Activated naive CD4-positive, alpha-beta T cell treated with anti-CD3 and anti-CD28 coated beads for 36 hours (primary cell): ENCODE data around the gene SNX32. TPM values are rescaled to one million over a fixed set of nuclear protein-coding genes. Genes with fewer than 3 reads are reported as not detected.

Experiments used
- CTCF ChIA-PET: fragments of 350-600 bp; sonication (Branson Sonifier 250); formaldehyde crosslinking; loops from one replicate; lab custom pipeline; 2021; ENCODE audit warnings: antibody characterized with exemption; lab: Charles Lee
- DNase-seq: peaks from one replicate; pipeline ENCODE4 v3.0.0-alpha.2; 2020
- H3K27ac Mint-ChIP-seq: one replicate; pipeline ENCODE4 v1.8.0; 2021; ENCODE audit warnings: mild to moderate bottlenecking, mixed read lengths
- H3K27me3 Mint-ChIP-seq: one replicate; pipeline ENCODE4 v1.8.0; 2021; ENCODE audit warnings: low read depth, mixed read lengths
- H3K36me3 Mint-ChIP-seq: one replicate; pipeline ENCODE4 v1.8.0; 2021; ENCODE audit warnings: low read depth, mixed read lengths
- H3K4me1 Mint-ChIP-seq: one replicate; pipeline ENCODE4 v1.8.0; 2021; ENCODE audit warnings: low read depth, mixed read lengths
- H3K4me3 Mint-ChIP-seq: one replicate; pipeline ENCODE4 v1.8.0; 2021; ENCODE audit warnings: mild to moderate bottlenecking, moderate library complexity, mixed read lengths
- H3K9me3 Mint-ChIP-seq: one replicate; pipeline ENCODE4 v1.8.0; 2021; ENCODE audit warnings: mixed read lengths
- intact Hi-C: fragments of 100-400 bp; cut with micrococcal nuclease; formaldehyde crosslinking; loops from one replicate; pipeline ENCODE4 v1.15.1; 2023
- total RNA-seq, 2 experiments: library from RNA; stranded (reverse); gene quantifications; one replicate each; pipeline ENCODE4 v1.2.3, GENCODE V29; 2021

The SNX32 gene
- total RNA-seq, 2 experiments from 2014 or later = 1.5 to 2.0 TPM

GRCh38 chr11:65854852-65855837 is 21.4 kb downstream of the SNX32 start:
- peaks cover 36% of the 10 kb centered on the region for H3K4me1 Mint-ChIP-seq
- intact Hi-C loops = loop anchor here (5.0 kb wide), 2 partner anchors 473 to 1053 kb away; partner anchors contain the start of genes MAP4K2 and SLC25A45
- CTCF ChIA-PET = interaction anchor here (0.7 kb wide), 1 partner anchor 157 kb away, joined by 3 read pairs; the partner anchor contains the start of gene CST6
- H3K27ac Mint-ChIP-seq = peak overlapping the region; percentile 13
- no peak for DNase-seq
- peak overlapping the region; percentile 89 for H3K4me3 Mint-ChIP-seq
- H3K9me3 Mint-ChIP-seq = peaks cover 8% of the 10 kb centered on the region
- H3K27me3 Mint-ChIP-seq = no peaks in the 10 kb centered on the region
- H3K36me3 Mint-ChIP-seq = peaks cover 52% of the 10 kb centered on the region

- intact Hi-C loops = loop anchor here (5.0 kb wide), 2 partner anchors 474 to 1054 kb away; partner anchors contain the start of genes MAP4K2 and SLC25A45
- DNase-seq = no peak
- H3K36me3 Mint-ChIP-seq = peaks cover 54% of the 10 kb centered on the region
- peak overlapping the region; percentile 85 for H3K27ac Mint-ChIP-seq
- peaks cover 36% of the 10 kb centered on the region for H3K4me1 Mint-ChIP-seq
- no peaks in the 10 kb centered on the region for H3K27me3 Mint-ChIP-seq
- peak overlapping the region; percentile 89 for H3K4me3 Mint-ChIP-seq
- CTCF ChIA-PET = interaction anchor here (0.7 kb wide), 1 partner anchor 156 kb away, joined by 3 read pairs; the partner anchor contains the start of gene CST6
- peaks cover 8% of the 10 kb centered on the region for H3K9me3 Mint-ChIP-seq
These were observed 22.2 kb downstream of the SNX32 start for GRCh38 chr11:65855927-65856363.

GRCh38 chr11:65856689-65857499 is 23.1 kb downstream of the SNX32 start:
- Mint-ChIP-seq H3K36me3 (peaks cover 51% of the 10 kb centered on the region), H3K27ac (peak overlapping the region; percentile 85), H3K4me3 (peak overlapping the region; percentile 89), H3K9me3 (peaks cover 3% of the 10 kb centered on the region), H3K4me1 (peaks cover 44% of the 10 kb centered on the region), H3K27me3 (no peaks in the 10 kb centered on the region)
- peak; percentile 88 for DNase-seq
- intact Hi-C loops = loop anchor here (5.0 kb wide), 2 partner anchors 475 to 1055 kb away; partner anchors contain the start of genes MAP4K2 and SLC25A45
- CTCF ChIA-PET = interaction anchor here (0.6 to 1.0 kb wide), 2 partner anchors 77 to 134 kb away, joined by 3 read pairs; no protein-coding TSS in a partner anchor

- CTCF ChIA-PET = interaction anchor here (1.0 to 6.1 kb wide), 2 partner anchors 29 to 78 kb away, joined by 3 to 178 read pairs; partner anchors contain the start of genes CCDC85B, CTSW and FIBP
- H3K4me1 Mint-ChIP-seq = peaks cover 45% of the 10 kb centered on the region
- H3K27ac Mint-ChIP-seq = peak overlapping the region; percentile 85
- peak; percentile 57 for DNase-seq
- no peaks in the 10 kb centered on the region for H3K27me3 Mint-ChIP-seq
- no peaks in the 10 kb centered on the region for H3K9me3 Mint-ChIP-seq
- peak overlapping the region; percentile 89 for H3K4me3 Mint-ChIP-seq
- peaks cover 50% of the 10 kb centered on the region for H3K36me3 Mint-ChIP-seq
- intact Hi-C loops = loop anchor here (5.0 kb wide), 2 partner anchors 475 to 1055 kb away; partner anchors contain the start of genes MAP4K2 and SLC25A45
These were observed 23.7 kb downstream of the SNX32 start for GRCh38 chr11:65857500-65857852.

GRCh38 chr11:65857853-65858680 is 24.3 kb downstream of the SNX32 start, which contains the start of gene CFL1:
Gene CFL1, minus strand, starts transcription at chr11:65858180. Its CDS starts 81 bp downstream, at chr11:65858099.
- H3K36me3 Mint-ChIP-seq = peaks cover 51% of the 10 kb centered on the region
- no peaks in the 10 kb centered on the region for H3K9me3 Mint-ChIP-seq
- DNase-seq = peak; percentile 98
- no peaks in the 10 kb centered on the region for H3K27me3 Mint-ChIP-seq
- peaks cover 49% of the 10 kb centered on the region for H3K4me1 Mint-ChIP-seq
- peak within 1 kb of the TSS; percentile 97 for H3K4me3 Mint-ChIP-seq
- CTCF ChIA-PET = interaction anchor here (0.8 to 6.1 kb wide), 2 partner anchors 29 to 79 kb away, joined by 3 to 178 read pairs; partner anchors contain the start of genes CCDC85B, CTSW and FIBP
- H3K27ac Mint-ChIP-seq = peak within 1 kb of the TSS; percentile 100
- intact Hi-C loops = loop anchor here (1.0 to 5.0 kb wide), 10 partner anchors 15 to 1056 kb away; partner anchors contain the start of genes BANF1, CAPN1, EFEMP2 and EIF1AD

- Mint-ChIP-seq H3K27me3 (no peaks in the 10 kb centered on the region), H3K36me3 (peaks cover 50% of the 10 kb centered on the region), H3K4me1 (peaks cover 44% of the 10 kb centered on the region), H3K27ac (peak overlapping the region; percentile 100), H3K4me3 (peak overlapping the region; percentile 97), H3K9me3 (no peaks in the 10 kb centered on the region)
- no peak for DNase-seq
- CTCF ChIA-PET = interaction anchor here (0.8 to 6.1 kb wide), 6 partner anchors 13 to 79 kb away, joined by 3 to 178 read pairs (median 7); partner anchors contain the start of genes CCDC85B, CTSW and FIBP
- intact Hi-C loops = loop anchor here (1.0 to 5.0 kb wide), 13 partner anchors 14 to 1056 kb away; partner anchors contain the start of genes BANF1, C11orf68, CAPN1 and DRAP1
These were observed 24.9 kb downstream of the SNX32 start for GRCh38 chr11:65858681-65859087.

GRCh38 chr11:65859095-65859811 is 25.5 kb downstream of the SNX32 start:
- intact Hi-C loops = loop anchor here (1.0 to 5.0 kb wide), 8 partner anchors 14 to 1057 kb away; partner anchors contain the start of genes C11orf68, CAPN1, DRAP1 and EFEMP2
- CTCF ChIA-PET = interaction anchor here (0.5 to 6.1 kb wide), 20 partner anchors 8 to 236 kb away, joined by 3 to 178 read pairs (median 4); partner anchors contain the start of genes CCDC85B, CST6, CTSW and FIBP
- Mint-ChIP-seq H3K27ac (peak overlapping the region; percentile 100), H3K36me3 (peaks cover 44% of the 10 kb centered on the region), H3K9me3 (no peaks in the 10 kb centered on the region), H3K4me1 (peaks cover 41% of the 10 kb centered on the region), H3K4me3 (peak overlapping the region; percentile 97), H3K27me3 (no peaks in the 10 kb centered on the region)
- DNase-seq = peak; percentile 99

GRCh38 chr11:65859812-65860277 is 26.1 kb downstream of the SNX32 start:
- Mint-ChIP-seq H3K36me3 (peaks cover 38% of the 10 kb centered on the region), H3K4me1 (peaks cover 36% of the 10 kb centered on the region), H3K4me3 (peak overlapping the region; percentile 97), H3K9me3 (no peaks in the 10 kb centered on the region), H3K27ac (peak overlapping the region; percentile 100), H3K27me3 (no peaks in the 10 kb centered on the region)
- DNase-seq = no peak
- intact Hi-C loops = loop anchor here (1.0 to 5.0 kb wide), 11 partner anchors 13 to 1058 kb away; partner anchors contain the start of genes C11orf68, CAPN1, DRAP1 and EFEMP2
- CTCF ChIA-PET = interaction anchor here (0.5 to 6.1 kb wide), 21 partner anchors 9 to 236 kb away, joined by 3 to 178 read pairs (median 4); partner anchors contain the start of genes CCDC85B, CST6, CTSW and FIBP

GRCh38 chr11:65860278-65861164 is 26.8 kb downstream of the SNX32 start, which contains the start of gene MUS81:
Gene MUS81, plus strand, starts transcription at chr11:65860433. Its CDS starts 321 bp downstream, at chr11:65860754.
- Mint-ChIP-seq H3K27me3 (no peaks in the 10 kb centered on the region), H3K4me3 (peak within 1 kb of the TSS; percentile 97), H3K4me1 (peaks cover 31% of the 10 kb centered on the region), H3K9me3 (no peaks in the 10 kb centered on the region), H3K27ac (peak within 1 kb of the TSS; percentile 100), H3K36me3 (peaks cover 38% of the 10 kb centered on the region)
- intact Hi-C loops = loop anchor here (1.0 kb wide), 3 partner anchors 97 to 197 kb away; partner anchors contain the start of gene SART1
- CTCF ChIA-PET = interaction anchor here (0.7 to 6.1 kb wide), 17 partner anchors 8 to 151 kb away, joined by 3 to 178 read pairs (median 4); partner anchors contain the start of genes CCDC85B, CST6, CTSW and FIBP
- peak; percentile 97 for DNase-seq
